CD4-positive, alpha-beta T cell treated with Interleukin-6 at 100 ng/mL for 8 hours (primary cell): ENCODE data around the gene SEMA3C.

ENCODE experiments used
- DNase-seq: peaks from one replicate; pipeline ENCODE4 v3.0.0-alpha.2; 2020; ENCODE audit warnings: mixed read lengths, low spot score

Gene SEMA3C

DNA sequence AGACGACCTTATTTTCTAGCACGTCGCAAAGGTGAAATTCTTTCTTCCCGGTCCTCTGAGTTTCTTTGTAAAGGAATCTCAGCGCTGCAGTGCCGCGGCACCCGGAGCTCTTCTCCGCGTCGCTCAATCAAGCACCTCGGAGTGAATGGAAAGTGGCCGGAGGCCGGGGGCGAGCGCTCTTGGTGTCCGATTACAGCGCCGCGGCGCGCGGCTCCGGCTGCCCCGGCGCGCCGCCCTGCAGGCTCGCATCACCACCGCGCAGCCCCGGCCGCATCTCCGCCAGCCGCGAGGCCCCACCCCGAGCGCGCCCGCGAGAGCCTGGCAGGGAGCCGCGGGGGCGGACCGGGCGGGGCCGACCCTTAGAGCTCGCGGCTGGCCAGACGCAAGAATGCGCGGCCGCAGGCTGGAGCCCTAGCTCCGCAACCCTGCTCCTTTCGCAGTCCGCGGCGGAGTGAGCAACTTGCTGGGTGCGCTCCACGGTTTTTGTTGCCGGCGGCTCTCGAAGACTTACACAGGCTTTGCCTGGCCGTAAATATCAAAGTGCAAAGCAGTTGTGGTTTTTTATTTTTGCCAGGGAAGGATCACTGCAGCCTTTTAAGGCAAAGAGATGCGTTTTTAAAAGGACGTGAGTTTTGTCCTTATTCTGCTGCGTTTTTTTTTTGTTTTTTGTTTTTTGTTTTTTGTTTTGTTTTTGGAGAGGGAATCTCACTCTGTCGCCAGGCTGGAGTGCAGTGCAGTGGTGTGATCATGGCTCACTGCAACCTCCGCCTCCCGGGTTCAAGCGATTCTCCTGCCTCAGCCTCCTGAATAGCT lies at the start of gene SEMA3C:
SEMA3C (minus strand) TSS at position 143 of the 813 bp plus-strand sequence. CDS start 2,270 bp downstream, outside the sequence.
- DNase-seq = no peak

DNA sequence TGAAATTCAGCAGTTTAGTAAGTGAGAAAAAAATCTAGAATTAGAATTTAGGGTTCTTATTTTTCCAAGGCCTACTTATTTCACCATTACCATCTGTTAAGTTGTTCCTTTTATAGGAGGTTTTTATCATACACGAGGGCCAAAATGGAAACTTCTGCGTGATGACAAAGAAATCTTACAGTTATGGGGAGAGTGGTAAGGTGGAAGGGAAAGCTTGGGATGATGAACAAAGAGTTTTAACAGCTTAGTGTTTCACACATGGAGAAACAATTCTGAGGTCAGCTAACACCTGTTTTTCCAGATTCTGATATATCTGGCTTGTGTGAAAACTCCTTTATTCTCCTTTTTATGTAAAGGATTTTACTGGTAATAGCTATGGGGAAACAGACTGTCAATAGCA lies 49.8 kb upstream of the SEMA3C start:
- no peak for DNase-seq

DNA sequence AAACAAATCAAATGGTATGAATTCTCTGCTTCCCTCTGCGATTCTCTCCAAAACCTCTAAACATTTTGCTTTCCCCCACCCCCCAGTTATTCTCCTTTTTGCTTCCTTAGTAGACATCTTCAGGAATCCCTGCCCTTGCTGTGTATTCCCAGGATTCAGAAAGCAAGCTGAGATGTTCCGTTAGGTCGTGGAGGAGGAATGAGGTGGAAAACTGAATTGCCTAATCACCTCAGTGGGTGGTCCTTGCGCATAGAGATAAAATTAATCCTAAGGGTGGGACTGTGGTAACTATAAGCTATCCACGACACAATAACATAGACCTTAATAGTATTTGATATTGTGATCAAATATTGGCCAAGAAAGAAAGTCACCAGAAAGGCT lies 49.1 kb upstream of the SEMA3C start:
- DNase-seq = no peak

DNA sequence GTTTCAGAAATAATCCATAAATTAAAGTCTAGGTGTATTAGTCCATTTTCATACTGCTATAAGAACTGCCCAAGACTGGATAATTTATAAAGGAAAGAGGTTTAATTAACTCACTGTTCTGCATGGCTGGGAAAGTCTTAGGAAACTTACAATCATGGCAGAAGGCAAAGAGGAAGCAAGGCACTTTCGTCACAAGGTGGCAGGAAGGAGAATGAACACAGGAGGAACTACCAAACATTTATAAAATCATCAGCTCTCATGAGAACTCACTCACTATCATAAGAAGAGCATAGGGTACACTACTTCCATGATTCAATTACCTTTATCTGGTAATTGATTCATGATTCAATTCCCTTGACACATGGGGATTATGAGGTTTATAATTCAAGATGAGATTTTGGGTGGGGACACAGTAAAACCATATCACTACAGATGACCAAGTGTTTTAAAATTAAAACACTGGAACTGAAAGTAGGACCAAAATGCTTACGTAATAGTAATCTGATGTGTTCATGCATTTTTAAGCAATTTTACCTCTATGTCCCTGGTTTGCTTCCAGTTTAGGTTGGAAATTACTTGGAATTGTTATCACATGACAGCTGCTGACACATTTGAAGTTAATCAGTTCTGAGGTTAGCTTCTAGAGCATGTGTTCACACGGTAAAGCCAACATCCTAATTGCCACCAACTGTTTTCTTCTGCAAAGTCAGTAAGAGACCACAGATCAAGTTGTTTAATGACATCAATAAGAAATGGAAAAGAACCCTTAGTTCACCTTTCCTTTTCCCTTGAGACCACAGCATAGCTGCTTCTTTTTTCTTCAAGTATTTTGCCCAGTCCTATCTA lies 48.4 kb upstream of the SEMA3C start:
- DNase-seq = no peak

DNA sequence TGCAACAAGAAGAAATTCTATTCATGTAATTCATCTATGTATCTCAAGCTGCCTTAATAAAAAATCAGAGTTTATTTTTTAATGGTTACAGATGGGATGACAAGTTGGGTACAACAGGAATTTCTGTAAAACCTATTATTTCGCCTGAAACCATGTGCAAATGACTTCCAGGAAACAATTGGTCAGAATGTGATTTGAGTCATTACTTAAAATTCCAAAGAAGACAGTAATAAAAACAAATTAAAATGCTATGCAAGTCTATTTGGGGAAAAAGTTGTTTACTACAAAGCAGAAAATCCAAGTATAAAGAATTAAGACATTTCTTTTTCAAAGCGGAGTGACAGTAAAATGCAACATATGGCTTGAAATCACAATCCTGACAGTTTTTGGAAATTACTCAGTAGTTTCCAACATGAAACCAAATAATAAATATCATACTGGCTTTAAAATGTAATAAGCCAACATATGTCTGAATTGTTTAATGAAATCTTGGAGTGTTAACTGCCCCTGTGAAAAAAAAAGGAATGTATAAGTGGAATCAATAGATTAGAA lies 41.5 kb upstream of the SEMA3C start:
- DNase-seq = no peak

DNA sequence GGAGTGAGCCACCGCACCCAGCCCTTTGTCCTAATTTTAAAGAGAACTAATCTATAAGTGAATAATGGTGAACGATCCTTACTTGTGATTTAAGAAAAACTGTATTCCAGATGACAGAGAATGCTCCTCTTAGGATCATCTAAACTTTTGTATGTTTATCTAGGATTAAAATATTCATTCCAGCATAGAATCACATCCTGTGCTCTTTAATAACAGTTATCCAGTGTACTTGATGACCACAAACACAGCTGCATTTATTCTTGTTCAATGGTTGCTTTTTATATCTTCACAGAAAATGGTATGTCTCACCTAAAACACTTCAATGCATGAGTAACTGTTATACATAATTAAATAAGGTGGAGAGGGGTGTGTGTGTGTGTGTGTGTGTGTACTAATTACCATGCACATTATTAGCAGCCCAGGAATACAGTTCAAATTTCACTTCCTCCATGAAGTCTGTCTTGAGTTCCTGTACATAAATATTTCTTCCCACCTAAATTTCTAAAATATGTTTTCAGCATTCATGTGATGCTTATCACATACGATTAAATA lies 38.5 kb upstream of the SEMA3C start:
- no peak for DNase-seq

DNA sequence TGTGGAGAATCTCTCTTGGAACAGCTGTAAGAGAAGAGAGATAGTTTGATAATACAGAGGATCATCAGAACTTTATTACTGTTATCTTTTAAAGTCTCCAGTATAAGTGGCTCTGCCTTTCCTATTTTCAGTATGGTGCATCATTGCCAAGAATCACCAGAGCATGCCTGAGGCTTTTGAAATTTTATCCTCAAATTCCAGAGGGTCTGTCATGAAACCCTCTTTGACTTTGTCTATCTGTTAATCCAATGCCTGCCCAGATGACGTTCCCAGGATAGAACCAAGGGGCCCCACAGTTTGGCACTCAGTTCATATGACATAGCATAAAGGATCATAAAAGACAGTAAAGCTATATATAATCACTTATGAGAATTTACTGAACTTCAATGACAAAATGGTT lies 35.3 kb upstream of the SEMA3C start:
- no peak for DNase-seq

DNA sequence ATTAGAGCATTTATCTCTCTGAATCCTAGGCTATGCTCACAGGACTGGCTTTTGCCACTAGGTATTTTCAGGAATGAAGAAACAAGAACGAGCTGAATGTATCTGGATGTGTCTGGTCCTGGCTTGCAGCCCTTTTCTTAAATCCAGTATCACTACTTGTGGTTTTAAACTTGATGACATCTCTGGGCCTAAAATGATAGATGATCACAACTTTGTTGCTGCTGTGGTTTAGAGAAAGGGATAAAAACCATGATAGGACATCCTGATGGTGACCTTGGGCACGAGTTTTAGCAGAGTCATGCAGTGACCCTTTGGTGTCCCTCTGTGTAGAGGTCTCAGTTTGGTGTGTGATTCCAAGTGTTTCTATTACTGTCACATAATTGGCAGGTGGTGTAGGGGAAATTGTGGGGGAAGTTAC lies 31.7 kb upstream of the SEMA3C start:
- no peak for DNase-seq

DNA sequence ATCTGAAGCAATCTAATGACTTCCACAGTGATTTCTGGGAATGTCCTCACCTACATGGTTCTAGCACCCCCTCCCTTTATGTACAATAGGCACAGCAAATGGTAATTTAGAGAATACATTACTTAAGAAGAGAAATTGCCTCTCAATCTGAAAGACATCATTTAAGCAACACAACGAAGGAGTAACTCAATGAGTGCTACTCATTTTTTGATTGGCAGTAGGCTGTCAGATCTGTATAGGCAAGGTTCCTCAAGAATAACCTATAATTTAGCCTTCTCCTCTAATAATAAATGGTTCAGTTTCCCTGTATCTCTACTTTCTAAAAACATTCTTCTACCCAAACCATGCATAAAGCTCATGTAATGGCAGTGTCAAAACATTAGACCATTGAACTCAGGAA lies 30.6 kb upstream of the SEMA3C start:
- DNase-seq = no peak

DNA sequence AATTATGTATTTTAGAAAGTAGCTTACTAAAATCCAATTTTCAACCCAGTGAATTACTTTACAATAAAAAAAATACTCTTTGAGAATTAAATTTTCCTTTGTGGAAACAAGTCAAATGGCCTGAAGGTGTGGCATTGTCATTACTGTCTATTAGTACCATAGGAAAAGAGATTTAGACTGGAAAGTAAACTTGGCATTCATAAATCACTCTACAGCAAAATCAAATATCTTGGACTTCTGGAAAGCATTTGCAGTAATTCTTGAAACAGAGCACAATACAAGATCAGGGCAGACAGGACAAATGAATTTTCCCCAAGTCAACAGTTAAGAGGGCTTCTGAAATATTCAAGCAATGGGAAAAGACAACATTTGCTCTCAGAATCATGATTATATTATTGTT lies 28.0 kb upstream of the SEMA3C start:
- DNase-seq = no peak

DNA sequence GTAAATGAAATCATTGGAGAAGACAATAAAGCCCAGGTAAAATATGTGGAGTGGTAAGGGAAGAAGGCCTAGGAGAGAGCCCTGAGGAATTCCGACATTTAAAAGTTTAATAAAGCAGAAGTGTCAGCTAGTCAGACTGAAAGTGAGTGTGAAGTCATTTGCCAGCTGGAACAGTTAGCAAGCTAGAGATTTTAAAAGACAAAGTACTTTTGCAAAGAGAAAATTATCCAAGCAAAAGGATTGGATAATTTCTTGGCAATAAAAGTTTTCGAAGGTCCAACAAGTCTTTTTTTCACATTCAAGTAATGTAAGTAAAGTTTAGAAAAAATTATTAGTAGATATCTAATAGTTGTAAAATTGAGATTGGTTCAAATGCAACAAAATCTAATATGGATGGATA lies 27.1 kb upstream of the SEMA3C start:
- DNase-seq = no peak

DNA sequence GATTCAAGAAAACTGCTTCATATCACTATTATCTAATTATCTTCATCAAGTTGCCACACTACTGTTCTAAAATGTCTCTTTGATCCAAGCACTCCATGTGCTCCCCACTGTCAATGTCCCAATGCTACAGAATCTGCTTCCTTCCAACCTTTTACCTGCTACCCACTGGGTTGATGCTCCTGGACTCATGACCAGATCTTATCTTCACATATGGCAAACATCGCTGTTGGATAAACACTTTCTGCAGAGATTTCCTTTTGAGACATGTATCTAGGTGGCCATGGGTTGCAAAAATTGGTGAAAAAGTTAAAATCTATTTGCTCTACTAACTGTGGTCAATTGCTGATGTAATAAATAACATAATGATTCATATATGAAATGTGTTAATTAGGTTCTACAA lies 24.5 kb upstream of the SEMA3C start:
- DNase-seq = no peak

DNA sequence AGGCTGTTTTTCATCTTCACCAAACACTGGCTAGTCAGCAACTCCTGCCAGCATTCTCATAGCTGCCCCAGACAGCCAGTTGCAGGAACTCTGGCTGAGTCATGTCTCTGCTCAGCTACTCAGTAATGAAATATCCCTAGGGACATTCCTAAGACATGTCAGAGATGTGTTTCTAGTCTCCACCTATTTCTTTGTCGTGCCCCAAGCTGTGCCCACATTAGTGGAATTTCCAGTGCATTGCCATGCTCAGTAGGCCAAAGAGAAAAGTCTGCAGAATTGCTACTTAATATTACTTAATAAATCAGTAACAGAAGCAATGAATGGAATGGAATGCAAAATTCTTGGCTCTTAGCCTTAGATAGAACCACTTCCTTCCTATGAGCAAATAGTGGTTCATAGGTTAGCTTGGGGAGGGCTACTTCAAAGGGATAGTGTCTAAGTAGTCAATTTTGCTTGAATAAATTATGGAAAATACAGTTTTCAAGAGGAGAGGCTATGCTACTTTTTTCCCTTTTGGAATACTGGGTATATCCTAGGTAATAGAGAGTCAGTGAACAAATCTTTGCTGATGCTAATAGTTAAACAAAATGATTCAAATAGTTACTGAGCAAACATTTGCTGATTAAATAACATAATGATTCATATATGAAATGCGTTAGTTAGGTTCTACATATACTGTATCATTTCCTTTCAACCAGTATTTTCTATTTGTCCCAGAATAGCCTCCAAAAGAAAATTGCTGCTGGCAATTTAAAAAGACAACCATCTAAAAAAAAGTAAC lies 23.6 kb upstream of the SEMA3C start:
- no peak for DNase-seq

DNA sequence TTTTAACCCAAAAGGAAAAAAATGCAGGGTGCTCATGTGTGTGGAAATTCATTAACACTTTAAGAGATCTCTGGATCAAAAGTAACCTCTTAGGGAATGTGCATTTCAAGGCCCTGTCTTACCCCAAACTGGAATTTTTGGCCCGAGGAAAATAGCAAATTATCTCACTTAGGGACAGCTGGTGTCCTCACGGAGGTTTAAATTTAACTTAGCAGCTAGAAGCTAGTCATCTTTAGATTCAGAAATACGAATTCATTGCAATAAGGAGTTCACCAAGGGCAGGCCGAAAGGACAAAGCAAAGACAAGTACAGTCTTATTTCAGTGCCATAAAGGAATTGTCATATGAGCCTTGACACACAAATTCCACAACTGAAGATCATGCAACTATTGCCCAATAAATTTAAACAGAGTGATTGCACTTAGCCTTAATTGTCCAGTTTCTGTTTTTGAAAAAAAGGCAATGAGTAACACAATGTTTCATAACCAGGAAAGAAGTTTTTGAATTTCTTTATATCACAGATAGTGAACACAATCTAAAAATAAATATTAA lies 22.4 kb upstream of the SEMA3C start:
- no peak for DNase-seq

DNA sequence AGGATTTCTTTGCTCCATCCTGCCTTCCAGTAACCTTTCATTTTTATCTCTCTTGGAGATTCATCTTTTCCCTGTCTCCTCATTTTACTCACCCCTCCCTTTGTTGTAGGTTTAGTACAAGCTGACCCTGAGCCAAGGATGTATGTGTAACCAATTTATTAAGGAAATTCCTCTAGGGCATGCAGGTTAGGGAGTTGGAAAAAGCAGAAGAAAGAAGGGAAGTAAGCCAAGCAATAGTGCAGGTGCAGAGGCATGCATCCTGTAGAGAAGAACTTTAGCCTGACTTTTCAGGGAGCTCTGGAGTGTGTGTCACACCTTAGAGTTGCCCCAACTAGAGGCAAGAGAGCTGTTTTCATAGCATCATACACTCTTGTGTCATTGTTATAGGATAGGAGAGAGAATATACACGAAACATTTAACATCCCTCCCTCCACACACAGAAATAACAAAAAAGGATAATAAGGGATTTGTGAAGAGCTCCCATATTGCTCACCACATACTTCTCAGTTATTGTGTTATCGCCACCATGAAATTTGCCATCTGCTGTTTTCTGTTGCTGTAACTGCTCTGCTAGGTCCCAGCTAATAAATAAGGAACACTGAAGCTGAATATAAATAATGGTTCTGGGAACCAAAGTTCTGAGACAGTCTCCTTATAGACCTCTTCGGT lies 21.8 kb upstream of the SEMA3C start:
- no peak for DNase-seq

DNA sequence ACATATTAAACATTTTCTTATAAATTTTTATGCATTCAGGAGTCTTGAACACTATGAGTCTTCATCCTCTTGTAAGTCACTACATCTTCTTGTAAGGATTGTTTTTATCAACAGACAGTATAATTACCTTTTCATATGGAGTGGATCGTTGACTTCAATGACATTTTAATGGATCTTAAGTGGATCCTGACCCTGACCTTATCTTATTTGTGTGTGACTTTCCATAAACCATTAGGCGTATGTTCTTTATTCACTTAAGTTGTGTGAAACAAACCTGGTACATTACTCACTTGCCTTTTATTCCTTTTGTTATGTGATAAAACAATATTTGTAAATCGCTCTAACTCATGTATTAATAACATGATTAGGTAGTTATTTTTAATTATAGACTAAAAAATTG lies 18.5 kb upstream of the SEMA3C start:
- no peak for DNase-seq

DNA sequence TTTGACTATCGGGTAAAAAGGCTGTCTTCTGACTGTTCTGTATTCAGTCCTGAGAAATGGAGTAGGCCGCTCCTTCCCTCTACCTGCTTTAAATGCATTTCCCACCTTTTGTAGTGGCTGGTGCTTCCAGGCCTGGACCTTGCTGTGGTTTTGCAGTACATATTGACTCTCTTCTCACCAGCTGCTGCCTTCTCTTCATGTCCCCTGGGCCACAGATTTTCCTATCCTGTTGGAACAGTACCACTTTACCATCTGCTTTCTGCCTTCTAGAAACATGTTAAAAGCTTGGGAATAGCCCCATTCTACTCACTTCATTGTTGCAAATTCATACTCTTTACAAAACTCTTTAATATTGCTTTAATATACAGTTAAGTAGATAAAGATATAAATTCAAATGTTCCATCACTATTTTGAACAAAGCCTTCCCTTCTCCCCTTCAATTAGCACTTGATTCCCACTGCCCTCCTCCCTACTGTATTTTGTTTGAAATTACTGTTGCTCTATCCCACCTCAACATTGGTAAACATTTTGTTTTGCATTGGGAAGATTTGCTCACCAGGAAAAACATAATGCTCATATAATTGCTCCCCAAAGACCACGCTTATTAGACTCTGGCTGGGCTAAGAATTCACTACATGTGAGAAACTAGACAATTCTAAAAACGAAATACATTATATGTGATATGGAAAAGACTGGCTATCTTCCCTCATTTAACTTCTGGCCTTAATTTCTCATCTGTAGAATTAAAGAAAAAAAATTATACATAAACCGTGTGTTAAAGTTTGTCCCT lies 17.3 kb upstream of the SEMA3C start:
- DNase-seq = no peak

DNA sequence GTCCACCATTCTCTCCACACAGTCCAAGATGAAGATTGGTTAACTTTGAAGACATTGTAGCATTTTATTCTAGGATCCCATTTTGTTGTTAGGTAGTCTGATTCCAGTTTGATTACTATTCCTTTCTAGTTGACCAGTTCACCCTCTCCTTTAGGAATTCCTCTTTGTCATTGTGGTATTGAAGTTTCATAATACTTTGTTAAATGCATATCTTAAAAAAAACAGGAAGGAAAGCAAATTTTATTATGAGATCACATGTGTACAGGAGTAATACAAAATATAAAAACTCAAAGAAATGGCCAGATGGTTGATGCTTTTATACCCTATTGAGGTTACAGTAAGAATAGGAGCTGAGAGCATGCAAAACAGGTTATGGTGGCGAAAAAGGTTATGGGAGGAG lies 15.5 kb upstream of the SEMA3C start:
- DNase-seq = no peak

DNA sequence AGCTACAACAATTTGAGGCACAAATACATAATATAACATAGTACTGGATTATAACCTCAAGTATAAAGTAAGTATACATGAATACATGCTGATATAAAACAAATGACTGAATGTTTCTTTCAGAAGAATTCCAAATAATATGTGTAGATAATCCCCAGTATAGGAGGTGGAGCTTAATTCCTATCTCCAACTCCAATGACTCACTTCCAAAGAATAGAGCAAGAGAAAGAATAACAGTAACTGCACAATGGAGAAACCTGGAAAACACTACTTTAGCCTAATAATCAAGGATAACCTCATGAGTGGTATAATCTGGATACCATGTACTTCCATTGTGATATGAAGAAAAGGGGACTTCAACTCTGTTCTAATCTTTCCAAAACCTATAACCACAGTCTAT lies 13.7 kb upstream of the SEMA3C start:
- no peak for DNase-seq

DNA sequence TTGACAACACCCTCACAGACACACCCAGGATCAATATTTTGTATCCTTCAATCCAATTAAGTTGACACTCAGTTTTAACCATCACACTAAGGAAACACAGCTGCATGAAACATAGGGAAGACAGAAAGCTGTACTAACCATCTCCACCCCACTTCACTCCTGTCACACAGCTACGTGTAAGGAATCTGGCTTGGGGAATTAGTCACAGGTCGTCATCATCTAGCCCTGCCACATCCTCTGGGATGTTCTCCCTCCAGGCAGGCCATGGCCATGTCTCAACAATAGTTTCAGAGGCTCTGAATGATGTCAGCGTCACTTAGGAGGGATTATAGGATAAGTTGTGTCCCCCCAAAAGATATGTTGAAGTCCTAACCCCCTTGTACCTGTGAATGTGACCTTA lies 10.8 kb upstream of the SEMA3C start:
- no peak for DNase-seq
